ENCODE data around the gene SNX33. TPM values are rescaled to one million over a fixed set of nuclear protein-coding genes. Genes with fewer than 3 reads are reported as not detected.
A peak's percentile ranks its signal among the peaks of the same experiment; 100 is the strongest.

Gene SNX33
- total RNA-seq, 2 experiments from 2014 or later, result 0.09 to 0.38 TPM

DNA sequence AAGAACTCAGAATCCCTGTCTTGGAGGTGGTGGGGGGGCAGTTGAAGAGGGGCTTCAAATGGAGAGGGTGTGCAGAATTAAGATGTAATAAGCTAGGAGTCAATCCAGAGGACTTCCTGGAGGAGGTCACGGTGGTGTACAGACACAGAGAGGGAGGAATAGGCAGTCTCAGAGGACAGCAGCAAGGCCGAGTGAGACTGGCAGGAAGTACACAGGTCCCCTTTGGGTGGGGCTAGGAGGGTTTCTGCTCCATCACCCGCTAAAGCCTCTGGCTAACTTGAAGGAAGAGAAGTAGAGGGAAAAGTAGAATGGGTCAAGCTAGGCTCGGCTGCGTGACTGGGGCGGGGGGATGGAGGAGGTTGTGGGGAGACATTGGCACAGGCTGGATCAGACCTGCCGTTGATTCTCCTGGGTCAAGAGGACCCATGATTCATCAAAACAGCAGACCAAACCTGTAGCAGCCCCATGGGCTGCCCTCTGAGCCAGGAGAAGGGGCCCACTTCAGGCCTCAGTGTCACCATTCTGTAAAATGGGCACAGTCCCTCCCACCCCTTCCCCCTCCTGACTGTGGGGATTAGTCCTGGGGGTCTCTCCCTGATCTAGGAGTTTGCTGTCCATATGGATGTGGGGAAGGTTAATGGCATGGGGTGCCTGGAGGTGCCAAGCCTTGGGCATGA, 48.1 kb downstream of the SNX33 start:
- H2AFZ ChIP-seq (ENCODE audit: low read length), result peak overlapping the region; percentile 51; the same call in 1 of the 2 replicates
- ChIA-PET CTCF (ENCODE audit: unreplicated experiment) (interaction anchor here (0.6 kb wide), 1 partner anchor 28 kb away, joined by 5 read pairs; a partner anchor contains a TSS), POLR2A (no interaction called here)
- no peak overlapping the region for H3K27ac ChIP-seq (ENCODE audit: low read depth, low read length, poor library complexity, severe bottlenecking)
- BruUV-seq (replicated peaks), result no TSS peak
- TF ChIP-seq EZH2phosphoT487 (IDR thresholded peaks at IDR 0.05; ENCODE audit: borderline replicate concordance, low read depth, low read length), result no peak
- TF ChIP-seq CTCF (conservative IDR thresholded peaks at IDR 0.05; ENCODE audit: low read length), result no peak
- no peak overlapping the region for H3K4me3 ChIP-seq (ENCODE audit: low read depth, low read length, poor library complexity, severe bottlenecking)
- no peaks in the 10 kb centered on the region for H4K20me1 ChIP-seq (ENCODE audit: insufficient read depth, low read length)
- no peaks in the 10 kb centered on the region for H3K36me3 ChIP-seq (ENCODE audit: insufficient read depth, low read length)
- intact Hi-C loops (cut with micrococcal nuclease; ENCODE audit: unreplicated experiment), result no loop called here
- peaks cover 27% of the 10 kb centered on the region for H3K4me1 ChIP-seq (ENCODE audit: insufficient read depth, low read length, poor library complexity, severe bottlenecking)
- H3K4me2 ChIP-seq (ENCODE audit: low read length), result peak overlapping the region; percentile 35; the same call in 1 of the 2 replicates
- H3K9me3 ChIP-seq (ENCODE audit: low read length), result no peaks in the 10 kb centered on the region
- peak; percentile 46 for DNase-seq (ENCODE audit: low spot score)
- no peaks in the 10 kb centered on the region for H3K9me2 ChIP-seq (ENCODE audit: insufficient read depth, low read length)
- H3K79me2 ChIP-seq (ENCODE audit: insufficient read depth, low read depth, low read length), result no peaks in the 10 kb centered on the region

DNA sequence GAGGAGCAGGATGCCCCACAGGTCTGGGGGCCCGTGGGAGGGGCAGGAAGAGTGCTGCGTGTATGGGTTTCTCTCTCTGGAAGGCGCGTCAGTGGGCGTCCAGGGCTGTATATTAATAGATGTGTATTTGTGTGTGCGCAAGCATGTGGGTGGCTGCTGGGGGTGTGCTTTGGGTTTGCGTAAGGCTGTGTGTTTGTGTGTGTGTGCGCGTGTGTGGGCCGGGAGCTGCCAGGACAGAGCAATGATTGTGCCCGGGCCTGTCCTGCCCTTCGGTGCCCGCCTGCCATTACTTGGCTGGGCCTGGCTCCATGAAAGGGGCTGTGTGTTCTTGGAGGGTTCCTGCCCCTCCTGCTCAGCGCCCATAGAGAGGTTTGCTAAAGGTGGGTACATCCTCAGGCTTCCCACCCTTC, 48.6 kb downstream of the SNX33 start:
- no peak overlapping the region for H2AFZ ChIP-seq (ENCODE audit: low read length)
- no peak overlapping the region for H3K4me3 ChIP-seq (ENCODE audit: low read depth, low read length, poor library complexity, severe bottlenecking)
- ChIA-PET CTCF (ENCODE audit: unreplicated experiment) (no interaction called here), POLR2A (no interaction called here)
- no TSS peak for BruUV-seq (replicated peaks)
- intact Hi-C loops (cut with micrococcal nuclease; ENCODE audit: unreplicated experiment), result no loop called here
- no peaks in the 10 kb centered on the region for H3K9me2 ChIP-seq (ENCODE audit: insufficient read depth, low read length)
- H3K9me3 ChIP-seq (ENCODE audit: low read length), result no peaks in the 10 kb centered on the region
- H3K79me2 ChIP-seq (ENCODE audit: insufficient read depth, low read depth, low read length), result no peaks in the 10 kb centered on the region
- no peak overlapping the region for H3K27ac ChIP-seq (ENCODE audit: low read depth, low read length, poor library complexity, severe bottlenecking)
- no peaks in the 10 kb centered on the region for H4K20me1 ChIP-seq (ENCODE audit: insufficient read depth, low read length)
- H3K4me1 ChIP-seq (ENCODE audit: insufficient read depth, low read length, poor library complexity, severe bottlenecking), result peaks cover 27% of the 10 kb centered on the region
- no peak for DNase-seq (ENCODE audit: low spot score)
- no peaks in the 10 kb centered on the region for H3K36me3 ChIP-seq (ENCODE audit: insufficient read depth, low read length)
- no peak overlapping the region for H3K4me2 ChIP-seq (ENCODE audit: low read length)
- TF ChIP-seq EZH2phosphoT487 (IDR thresholded peaks at IDR 0.05; ENCODE audit: borderline replicate concordance, low read depth, low read length), result no peak
- no peak for TF ChIP-seq CTCF (conservative IDR thresholded peaks at IDR 0.05; ENCODE audit: low read length)

- CTCF ChIA-PET (ENCODE audit: unreplicated experiment), result no interaction called here
- Histone ChIP-seq H3K9me3 (ENCODE audit: low read length) (no peaks in the 10 kb centered on the region), H2AFZ (ENCODE audit: low read length) (no peak overlapping the region), H3K4me3 (ENCODE audit: low read depth, low read length, poor library complexity, severe bottlenecking) (no peak overlapping the region), H4K20me1 (ENCODE audit: insufficient read depth, low read length) (no peaks in the 10 kb centered on the region), H3K36me3 (ENCODE audit: insufficient read depth, low read length) (no peaks in the 10 kb centered on the region), H3K4me2 (ENCODE audit: low read length) (no peak overlapping the region), H3K79me2 (ENCODE audit: insufficient read depth, low read depth, low read length) (no peaks in the 10 kb centered on the region), H3K4me1 (ENCODE audit: insufficient read depth, low read length, poor library complexity, severe bottlenecking) (peaks cover 27% of the 10 kb centered on the region), H3K9me2 (ENCODE audit: insufficient read depth, low read length) (no peaks in the 10 kb centered on the region), H3K27ac (ENCODE audit: low read depth, low read length, poor library complexity, severe bottlenecking) (no peak overlapping the region)
- no TSS peak for BruUV-seq (replicated peaks)
- no peak for DNase-seq (ENCODE audit: low spot score)
- POLR2A ChIA-PET, result no interaction called here
- no peak for TF ChIP-seq EZH2phosphoT487 (IDR thresholded peaks at IDR 0.05; ENCODE audit: borderline replicate concordance, low read depth, low read length)
- no peak for TF ChIP-seq CTCF (conservative IDR thresholded peaks at IDR 0.05; ENCODE audit: low read length)
- intact Hi-C loops (cut with micrococcal nuclease; ENCODE audit: unreplicated experiment), result no loop called here
These were observed 49.1 kb downstream of the SNX33 start for GRCh38 chr15:75696854-75697259.

All from OCI-LY7 (cell line).